Stimulated activated CD4-positive, alpha-beta T cell treated with anti-CD3 and anti-CD28 coated beads, TNF-alpha, amount 100 ng/mL, for 1 hour (primary cell): ENCODE measurements around the gene DDA1.
A peak's percentile ranks its signal among the peaks of the same experiment; 100 is the strongest.
"Not testable (repeated sequence)": the region's sequence is repeated elsewhere in the genome, so short reads cannot be mapped to it uniquely, and the experiment has no call there.

Source experiments
- DNase-seq, 3 donors: peaks; one replicate each; pipeline ENCODE4 v3.0.0-alpha.2; 2020; ENCODE audit warnings: low read depth in 3 of 3, low spot score in 1 of 3

The DDA1 gene

GRCh38 chr19:17341386-17341785, 32.0 kb downstream of the DDA1 start:
- DNase-seq: no peak

GRCh38 chr19:17341845-17342244, 32.5 kb downstream of the DDA1 start:
- no peak for DNase-seq

- DNase-seq: peak in 2 of 3 donors; percentile 59 to 79
These were observed 36.8 kb downstream of the DDA1 start for GRCh38 chr19:17346109-17346671.

- DNase-seq: no peak
These were observed 38.0 kb downstream of the DDA1 start for GRCh38 chr19:17347361-17347760.

- DNase-seq: no peak
These were observed 38.5 kb downstream of the DDA1 start for GRCh38 chr19:17347877-17348276.

GRCh38 chr19:17348700-17349099, 39.3 kb downstream of the DDA1 start:
- DNase-seq: no peak

GRCh38 chr19:17351815-17352435, 42.6 kb downstream of the DDA1 start:
- DNase-seq: no peak

GRCh38 chr19:17352608-17353280, 43.4 kb downstream of the DDA1 start:
- no peak for DNase-seq

GRCh38 chr19:17353386-17353785, 44.0 kb downstream of the DDA1 start:
- no peak for DNase-seq

GRCh38 chr19:17357078-17357666, 47.8 kb downstream of the DDA1 start:
- DNase-seq: no peak

- DNase-seq: no peak
These were observed 48.4 kb downstream of the DDA1 start for GRCh38 chr19:17357724-17358123.

GRCh38 chr19:17358395-17358794, 49.0 kb downstream of the DDA1 start:
- no peak for DNase-seq

GRCh38 chr19:17359905-17360800, 50.8 kb downstream of the DDA1 start:
- DNase-seq: no peak

- not testable (repeated sequence) for DNase-seq
These were observed 54.7 kb downstream of the DDA1 start for GRCh38 chr19:17363852-17364605.

GRCh38 chr19:17365361-17365760, 56.0 kb downstream of the DDA1 start:
- DNase-seq: no peak

- DNase-seq: no peak
These were observed 60.7 kb downstream of the DDA1 start for GRCh38 chr19:17370026-17370587.
